Measurements from ENCODE around the gene DAB2IP. TPM values are rescaled to one million over a fixed set of nuclear protein-coding genes. Genes with fewer than 3 reads are reported as not detected.

Gene DAB2IP
- total and polyA plus RNA-seq, 2 of the 4 experiments (the other 2 are of a cell fraction): 5.6 to 17.2 TPM

- Histone ChIP-seq H3K4me2 (ENCODE audit: low read depth, low read length) (no peak overlapping the region), H3K79me1 (ENCODE audit: low read depth in 1 of 2, low read length in 2 of 2) (peaks cover 0 to 27% of the 10 kb centered on the region in 2 experiments; a peak in 2 of 4 replicates), H3K56ac (ENCODE audit: extremely low read depth, insufficient read depth, low read length) (no peak overlapping the region), H3K4me3 (ENCODE audit: insufficient read depth, low read depth, low read length) (no peak overlapping the region), H3K9me3 (ENCODE audit: control insufficient read depth, insufficient read depth, low read length) (0 out of 2 replicates have a peak, but pooled peaks cover 3% of the 10 kb centered on the region), H2BK120ac (ENCODE audit: low read depth, low read length) (no peak overlapping the region), H3K23ac (ENCODE audit: low read depth, low read length) (no peak overlapping the region), H2BK5ac (ENCODE audit: low read depth, low read length, poor library complexity, severe bottlenecking) (no peak overlapping the region), H4K5ac (ENCODE audit: low read depth, low read length) (no peak overlapping the region), H4K8ac (ENCODE audit: low read depth in 2 of 2, low read length in 2 of 2) (no peak overlapping the region), H3K27me3 (ENCODE audit: control insufficient read depth, insufficient read depth, low read length) (no peaks in the 10 kb centered on the region), H2BK15ac (ENCODE audit: low read depth, low read length) (no peak overlapping the region), H4K20me1 (ENCODE audit: insufficient read depth, low read length) (no peaks in the 10 kb centered on the region; the same call in 1 of the 2 replicates), H3K4me1 (ENCODE audit: control insufficient read depth, insufficient read depth, low read length) (peaks cover 17% of the 10 kb centered on the region), H2BK20ac (ENCODE audit: low read depth, low read length) (no peak overlapping the region), H3K36me3 (ENCODE audit: control insufficient read depth, insufficient read depth, low read length) (peaks cover 64% of the 10 kb centered on the region), H3K27ac (ENCODE audit: insufficient read depth, low read length) (no peak overlapping the region), H3K18ac (ENCODE audit: low read depth, low read length) (no peak overlapping the region), H2AK9ac (replicated peaks; ENCODE audit: low read depth, low read length, poor library complexity) (no peak overlapping the region), H3K9ac (ENCODE audit: low read depth, low read length) (no peak overlapping the region), H3K9me1 (ENCODE audit: insufficient read depth, low read length) (peaks cover 16% of the 10 kb centered on the region), H3K4ac (ENCODE audit: low read depth, low read length) (no peak overlapping the region), H2AFZ (replicated peaks; ENCODE audit: low read length, poor library complexity) (no peak overlapping the region), H4K91ac (ENCODE audit: insufficient read depth, low read depth, low read length) (no peak overlapping the region), H3K14ac (replicated peaks; ENCODE audit: low read depth, low read length) (no peak overlapping the region), H2AK5ac (ENCODE audit: low read depth, low read length) (no peak overlapping the region)
- ChIA-PET CTCF (no interaction called here), POLR2A (ENCODE audit: unreplicated experiment) (no interaction called here)
- no TSS peak for BruUV-seq (replicated peaks)
- intact Hi-C loops (cut with micrococcal nuclease) (no loop called here), dilution Hi-C loops (cut with HindIII; ENCODE audit: low sequenced_read_pairs, unreplicated experiment) (no loop called here), in situ Hi-C loops (cut with MboI; ENCODE audit: low sequenced_read_pairs) (no loop called here)
- 89% methylated on average over 7 of the region's 19 CpGs; no CpG with 5 or more reads in 1 of the 2 experiments for WGBS, 2 experiments (ENCODE audit: extremely low coverage in 2 of 2, insufficient read length in 1 of 2)
- DNase-seq (no peak), ATAC-seq (ENCODE audit: low read depth) (no peak)
- TF ChIP-seq USF2 (IDR thresholded peaks at IDR 0.05; ENCODE audit: low read depth, low read length) (no peak), CHD1 (IDR thresholded peaks at IDR 0.05; ENCODE audit: low read depth, low read length) (no peak), SMC3 (IDR thresholded peaks at IDR 0.05; ENCODE audit: low read depth, low read length) (no peak), RFX5 (IDR thresholded peaks at IDR 0.05; ENCODE audit: low read depth, low read length) (no peak), NFE2L2 (IDR thresholded peaks at IDR 0.05; ENCODE audit: low read depth, low read length) (no peak), MAZ (IDR thresholded peaks at IDR 0.05; ENCODE audit: borderline replicate concordance, low read depth, low read length) (no peak), MXI1 (IDR thresholded peaks at IDR 0.05; ENCODE audit: borderline replicate concordance, low read depth, low read length) (no peak), MAFK (IDR thresholded peaks at IDR 0.05; ENCODE audit: low read depth, low read length) (no peak), CEBPB (IDR thresholded peaks at IDR 0.05; ENCODE audit: low read depth, low read length) (no peak), POLR2A (IDR thresholded peaks at IDR 0.05; ENCODE audit: low read depth, low read length) (no peak), CTCF (conservative IDR thresholded peaks at IDR 0.05; ENCODE audit: low read depth, low read length) (no peak), FOS (IDR thresholded peaks at IDR 0.05; ENCODE audit: low read depth, low read length) (no peak), RCOR1 (IDR thresholded peaks at IDR 0.05; ENCODE audit: insufficient replicate concordance, low read length) (no peak), RAD21 (IDR thresholded peaks at IDR 0.05; ENCODE audit: low read length) (no peak)
- TF ChIP-seq, protein P1, sequence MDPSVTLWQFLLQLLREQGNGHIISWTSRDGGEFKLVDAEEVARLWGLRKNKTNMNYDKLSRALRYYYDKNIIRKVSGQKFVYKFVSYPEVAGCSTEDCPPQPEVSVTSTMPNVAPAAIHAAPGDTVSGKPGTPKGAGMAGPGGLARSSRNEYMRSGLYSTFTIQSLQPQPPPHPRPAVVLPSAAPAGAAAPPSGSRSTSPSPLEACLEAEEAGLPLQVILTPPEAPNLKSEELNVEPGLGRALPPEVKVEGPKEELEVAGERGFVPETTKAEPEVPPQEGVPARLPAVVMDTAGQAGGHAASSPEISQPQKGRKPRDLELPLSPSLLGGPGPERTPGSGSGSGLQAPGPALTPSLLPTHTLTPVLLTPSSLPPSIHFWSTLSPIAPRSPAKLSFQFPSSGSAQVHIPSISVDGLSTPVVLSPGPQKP (IDR thresholded peaks at IDR 0.05; ENCODE audit: borderline replicate concordance, low read depth, low read length): no peak
These were observed 122.7 kb downstream of the DAB2IP start for GRCh38 chr9:121773954-121774714.
